Upper lobe of left lung (tissue), 6 donors: ENCODE data around the gene GRPEL1. TPM values are rescaled to one million over a fixed set of nuclear protein-coding genes. Genes with fewer than 3 reads are reported as not detected.
A peak's percentile ranks its signal among the peaks of the same experiment; 100 is the strongest.

Experiments
- ATAC-seq, 2 donors: fragments of 200-7000 bp; cut with Tn5 transposase; one replicate each; pipeline ENCODE4 v1.9.1; 2022; ENCODE audit warnings: mild to moderate bottlenecking in 2 of 2, moderate library complexity in 2 of 2; ENCODE audit not compliant: low FRiP score in 2 of 2
- DNase-seq, 2 donors: peaks; one replicate each; pipeline ENCODE4 v3.0.0-alpha.2; 2019 to 2020
- H3K27ac ChIP-seq, 4 donors: fragments of 200-600 bp; sonication (generic); one replicate each; pipeline ENCODE4 v1.5.1; 2016 to 2019
- H3K27me3 ChIP-seq, 4 donors: fragments of 200-600 bp; sonication (generic); one replicate each; pipeline ENCODE4 v1.5.1; 2017 to 2019
- H3K36me3 ChIP-seq, 4 donors: fragments of 200-600 bp; sonication (generic); one replicate each; pipeline ENCODE4 v1.5.1; 2016 to 2019
- H3K4me1 ChIP-seq, 4 donors: fragments of 200-600 bp; sonication (generic); one replicate each; pipeline ENCODE4 v1.5.1; 2018 to 2019
- H3K4me3 ChIP-seq, 4 donors: fragments of 200-600 bp; sonication (generic); one replicate each; pipeline ENCODE4 v1.5.1; 2017 to 2019; ENCODE audit warnings: mild to moderate bottlenecking in 2 of 4, moderate library complexity in 1 of 4
- H3K9me3 ChIP-seq, 4 donors: fragments of 200-600 bp; sonication (generic); one replicate each; pipeline ENCODE4 v1.5.1; 2018 to 2019
- CTCF ChIP-seq, 6 experiments: fragments of 450-650 bp in 4 of 6; fragments of 200-600 bp in 2 of 6; sonication (generic) in 2 of 6; IDR thresholded peaks; one replicate each; pipeline ENCODE4 v1.5.1; 2016 to 2019; ENCODE audit warnings: antibody characterized with exemption in 6 of 6
- EP300 ChIP-seq, 4 donors: sonication (generic); formaldehyde crosslinking; IDR thresholded peaks; one replicate each; pipeline ENCODE4 v1.5.1; 2017; ENCODE audit warnings: antibody characterized with exemption in 4 of 4, control low read depth in 2 of 4
- POLR2A ChIP-seq, 4 donors: fragments of 450-650 bp; IDR thresholded peaks; one replicate each; pipeline ENCODE4 v1.5.1; 2016 to 2017; ENCODE audit warnings: antibody characterized with exemption in 4 of 4, mild to moderate bottlenecking in 2 of 4
- POLR2AphosphoS5 ChIP-seq, 2 donors: sonication (generic); formaldehyde crosslinking; IDR thresholded peaks; one replicate each; pipeline ENCODE4 v1.5.1; 2017; ENCODE audit warnings: antibody characterized with exemption in 2 of 2
- WGBS, 2 donors: methylation state at CpG; one replicate each; pipeline ENCODE4 v1.1.5; 2017 to 2018; 5-methylcytosine and 5-hydroxymethylcytosine counted together
- total RNA-seq, 6 donors: library from RNA; depleted of rRNA in 4 of 6; stranded (reverse); fragments of >200 nt in 4 of 6; gene quantifications; one replicate each; pipeline versions ENCODE4 v1.1.0 to v1.2.1, GENCODE V29; 2016 to 2021
- donor health status: DM: no; HTN: no; CAD: no; lungs with moderate emphysema.
- donor health status: DM: no; HTN: yes; CAD: no; lungs with severe emphysema.

Gene GRPEL1
- total RNA-seq, 6 donors from 2014 or later = 9.4 to 29.0 (median 24.2) TPM

GRCh38 chr4:7070729-7071511, 3.1 kb upstream of the GRPEL1 start:
- H3K4me1 ChIP-seq = peaks cover 13 to 22% (median 20%) of the 10 kb centered on the region in 4 donors
- 39 to 42% methylated on average over 20 to 23 of the region's 23 CpGs for WGBS, 2 donors
- DNase-seq = peak in 1 of 2 donors; percentile 92
- peak; percentile 48 to 79 for ATAC-seq
- H3K36me3 ChIP-seq = no peaks in the 10 kb centered on the region
- H3K9me3 ChIP-seq = no peaks in the 10 kb centered on the region
- no peak overlapping the region for H3K27ac ChIP-seq
- no peak overlapping the region for H3K4me3 ChIP-seq
- no peak for TF ChIP-seq POLR2A (IDR thresholded peaks at IDR 0.05)
- TF ChIP-seq POLR2AphosphoS5 (IDR thresholded peaks at IDR 0.05) = no peak
- peak; percentile 98 to 99 (median 99) for TF ChIP-seq CTCF (IDR thresholded peaks at IDR 0.05)
- no peak for TF ChIP-seq EP300 (IDR thresholded peaks at IDR 0.05)
- no peaks in the 10 kb centered on the region for H3K27me3 ChIP-seq

- Histone ChIP-seq H3K4me1 (peaks cover 18 to 34% (median 24%) of the 10 kb centered on the region in 4 donors), H3K27ac (peak overlapping the region in 3 of 4 donors; percentile 91 to 97 (median 92)), H3K9me3 (no peaks in the 10 kb centered on the region), H3K4me3 (peak overlapping the region in 3 of 4 donors; percentile 73 to 100 (median 96)), H3K27me3 (no peaks in the 10 kb centered on the region), H3K36me3 (peaks cover 0 to 13% (median 2%) of the 10 kb centered on the region in 4 donors)
- ATAC-seq = no peak
- WGBS, 2 donors = 12 to 18% methylated on average over 10 to 19 of the region's 20 CpGs
- peak in 1 of 2 donors; percentile 82 for DNase-seq
- no peak for TF ChIP-seq EP300 (IDR thresholded peaks at IDR 0.05)
- TF ChIP-seq POLR2AphosphoS5 (IDR thresholded peaks at IDR 0.05) = no peak
- no peak for TF ChIP-seq CTCF (IDR thresholded peaks at IDR 0.05)
- TF ChIP-seq POLR2A (IDR thresholded peaks at IDR 0.05) = no peak
Observed at GRCh38 chr4:7068883-7069282, 1.0 kb upstream of the GRPEL1 start.

- 1% methylated on average over 27 to 45 of the region's 50 CpGs for WGBS, 2 donors
- Histone ChIP-seq H3K27ac (peak overlapping the region; percentile 91 to 97 (median 92)), H3K27me3 (no peaks in the 10 kb centered on the region), H3K9me3 (no peaks in the 10 kb centered on the region), H3K4me3 (peak overlapping the region; percentile 70 to 100 (median 84)), H3K36me3 (peaks cover 0 to 19% (median 7%) of the 10 kb centered on the region in 4 donors), H3K4me1 (peaks cover 18 to 34% (median 24%) of the 10 kb centered on the region in 4 donors)
- TF ChIP-seq POLR2A (IDR thresholded peaks at IDR 0.05) (peak in 2 of 4 donors; percentile 25 to 73), EP300 (IDR thresholded peaks at IDR 0.05) (no peak)
- ATAC-seq = no peak
- peak in 1 of 2 donors; percentile 100 for DNase-seq
Observed at GRCh38 chr4:7068279-7068842, 497 bp upstream of the GRPEL1 start.

- Histone ChIP-seq H3K36me3 (peaks cover 3 to 29% (median 17%) of the 10 kb centered on the region in 4 donors), H3K27me3 (no peaks in the 10 kb centered on the region), H3K4me3 (peak overlapping the region; percentile 73 to 100 (median 97)), H3K27ac (peak overlapping the region; percentile 91 to 97 (median 92)), H3K4me1 (peaks cover 18 to 34% (median 24%) of the 10 kb centered on the region in 4 donors), H3K9me3 (no peaks in the 10 kb centered on the region)
- DNase-seq (no peak), ATAC-seq (no peak)
- TF ChIP-seq EP300 (IDR thresholded peaks at IDR 0.05) = no peak
- TF ChIP-seq CTCF (IDR thresholded peaks at IDR 0.05) = no peak
- TF ChIP-seq POLR2AphosphoS5 (IDR thresholded peaks at IDR 0.05) = no peak
- no peak for TF ChIP-seq POLR2A (IDR thresholded peaks at IDR 0.05)
- WGBS, 2 donors = 1 to 4% methylated on average over 12 to 13 of the region's 13 CpGs
Observed at GRCh38 chr4:7067126-7067451, 775 bp downstream of the GRPEL1 start.

- no peaks in the 10 kb centered on the region for H3K27me3 ChIP-seq
- peaks cover 7 to 35% (median 23%) of the 10 kb centered on the region in 4 donors for H3K36me3 ChIP-seq
- H3K4me1 ChIP-seq = peaks cover 18 to 34% (median 24%) of the 10 kb centered on the region in 4 donors
- DNase-seq = no peak
- TF ChIP-seq POLR2AphosphoS5 (IDR thresholded peaks at IDR 0.05) (no peak), EP300 (IDR thresholded peaks at IDR 0.05) (no peak), POLR2A (IDR thresholded peaks at IDR 0.05) (no peak), CTCF (IDR thresholded peaks at IDR 0.05) (no peak)
- H3K9me3 ChIP-seq = no peaks in the 10 kb centered on the region
- peak overlapping the region in 2 of 4 donors; percentile 73 to 100 for H3K4me3 ChIP-seq
- H3K27ac ChIP-seq = peak overlapping the region in 3 of 4 donors; percentile 92 to 97 (median 92)
- 88 to 92% methylated on average over 4 of the region's 4 CpGs for WGBS, 2 donors
- no peak for ATAC-seq
Observed at GRCh38 chr4:7066493-7066892, 1.4 kb downstream of the GRPEL1 start.
